Upper lobe of left lung (tissue), 6 donors: Measurements from ENCODE around the gene RPS27L. TPM values are rescaled to one million over a fixed set of nuclear protein-coding genes. Genes with fewer than 3 reads are reported as not detected.

Experiments
- ATAC-seq, 2 donors: fragments of 200-7000 bp; cut with Tn5 transposase; one replicate each; pipeline ENCODE4 v1.9.1; 2022; ENCODE audit warnings: mild to moderate bottlenecking in 2 of 2, moderate library complexity in 2 of 2; ENCODE audit not compliant: low FRiP score in 2 of 2
- DNase-seq, 2 donors: peaks; one replicate each; pipeline ENCODE4 v3.0.0-alpha.2; 2019 to 2020
- H3K27ac ChIP-seq, 4 donors: fragments of 200-600 bp; sonication (generic); one replicate each; pipeline ENCODE4 v1.5.1; 2016 to 2019
- H3K27me3 ChIP-seq, 4 donors: fragments of 200-600 bp; sonication (generic); one replicate each; pipeline ENCODE4 v1.5.1; 2017 to 2019
- H3K36me3 ChIP-seq, 4 donors: fragments of 200-600 bp; sonication (generic); one replicate each; pipeline ENCODE4 v1.5.1; 2016 to 2019
- H3K4me1 ChIP-seq, 4 donors: fragments of 200-600 bp; sonication (generic); one replicate each; pipeline ENCODE4 v1.5.1; 2018 to 2019
- H3K4me3 ChIP-seq, 4 donors: fragments of 200-600 bp; sonication (generic); one replicate each; pipeline ENCODE4 v1.5.1; 2017 to 2019; ENCODE audit warnings: mild to moderate bottlenecking in 2 of 4, moderate library complexity in 1 of 4
- H3K9me3 ChIP-seq, 4 donors: fragments of 200-600 bp; sonication (generic); one replicate each; pipeline ENCODE4 v1.5.1; 2018 to 2019
- CTCF ChIP-seq, 6 experiments: fragments of 450-650 bp in 4 of 6; fragments of 200-600 bp in 2 of 6; sonication (generic) in 2 of 6; IDR thresholded peaks; one replicate each; pipeline ENCODE4 v1.5.1; 2016 to 2019; ENCODE audit warnings: antibody characterized with exemption in 6 of 6
- EP300 ChIP-seq, 4 donors: sonication (generic); formaldehyde crosslinking; IDR thresholded peaks; one replicate each; pipeline ENCODE4 v1.5.1; 2017; ENCODE audit warnings: antibody characterized with exemption in 4 of 4, control low read depth in 2 of 4
- POLR2A ChIP-seq, 4 donors: fragments of 450-650 bp; IDR thresholded peaks; one replicate each; pipeline ENCODE4 v1.5.1; 2016 to 2017; ENCODE audit warnings: antibody characterized with exemption in 4 of 4, mild to moderate bottlenecking in 2 of 4
- POLR2AphosphoS5 ChIP-seq, 2 donors: sonication (generic); formaldehyde crosslinking; IDR thresholded peaks; one replicate each; pipeline ENCODE4 v1.5.1; 2017; ENCODE audit warnings: antibody characterized with exemption in 2 of 2
- WGBS, 2 donors: methylation state at CpG; one replicate each; pipeline ENCODE4 v1.1.5; 2017 to 2018; 5-methylcytosine and 5-hydroxymethylcytosine counted together
- total RNA-seq, 6 donors: library from RNA; depleted of rRNA in 4 of 6; stranded (reverse); fragments of >200 nt in 4 of 6; gene quantifications; one replicate each; pipeline versions ENCODE4 v1.1.0 to v1.2.1, GENCODE V29; 2016 to 2021
- donor health status: DM: no; HTN: no; CAD: no; lungs with moderate emphysema.
- donor health status: DM: no; HTN: yes; CAD: no; lungs with severe emphysema.

The RPS27L gene
- total RNA-seq, 6 donors from 2014 or later, result 30.3 to 165 (median 117) TPM

- H3K36me3 ChIP-seq, result peaks cover 0 to 33% (median 9%) of the 10 kb centered on the region in 4 donors
- ATAC-seq (no peak), DNase-seq (no peak)
- peak overlapping the region in 1 of 4 donors; percentile 73 for H3K4me3 ChIP-seq
- H3K9me3 ChIP-seq, result no peaks in the 10 kb centered on the region
- WGBS, 2 donors, result 73% methylated on average over 3 of the region's 3 CpGs
- TF ChIP-seq EP300 (IDR thresholded peaks at IDR 0.05), result no peak
- TF ChIP-seq CTCF (IDR thresholded peaks at IDR 0.05), result no peak
- TF ChIP-seq POLR2A (IDR thresholded peaks at IDR 0.05), result no peak
- no peak for TF ChIP-seq POLR2AphosphoS5 (IDR thresholded peaks at IDR 0.05)
- H3K27me3 ChIP-seq, result no peaks in the 10 kb centered on the region
- H3K27ac ChIP-seq, result no peak overlapping the region
- H3K4me1 ChIP-seq, result peaks cover 8 to 22% (median 19%) of the 10 kb centered on the region in 4 donors
Measured at GRCh38 chr15:63155486-63155885, 1.8 kb downstream of the RPS27L start.

- Histone ChIP-seq H3K27me3 (no peaks in the 10 kb centered on the region), H3K4me1 (peaks cover 8 to 27% (median 19%) of the 10 kb centered on the region in 4 donors), H3K27ac (no peak overlapping the region), H3K9me3 (no peaks in the 10 kb centered on the region), H3K36me3 (peaks cover 0 to 59% (median 9%) of the 10 kb centered on the region in 4 donors), H3K4me3 (no peak overlapping the region)
- 67 to 88% methylated on average over 1 of the region's 1 CpG for WGBS, 2 donors
- no peak for TF ChIP-seq POLR2AphosphoS5 (IDR thresholded peaks at IDR 0.05)
- ATAC-seq, result no peak
- no peak for DNase-seq
Measured at GRCh38 chr15:63151665-63152064, 5.6 kb downstream of the RPS27L start.

GRCh38 chr15:63146684-63147083 is 10.6 kb downstream of the RPS27L start:
- no peaks in the 10 kb centered on the region for H3K27me3 ChIP-seq
- peaks cover 0 to 8% (median 4%) of the 10 kb centered on the region in 4 donors for H3K4me1 ChIP-seq
- 64 to 73% methylated on average over 3 of the region's 3 CpGs for WGBS, 2 donors
- DNase-seq (no peak), ATAC-seq (no peak)
- TF ChIP-seq EP300 (IDR thresholded peaks at IDR 0.05) (no peak), POLR2A (IDR thresholded peaks at IDR 0.05) (no peak), CTCF (IDR thresholded peaks at IDR 0.05) (peak in 1 of 6 experiments; percentile 11), POLR2AphosphoS5 (IDR thresholded peaks at IDR 0.05) (no peak)
- H3K36me3 ChIP-seq, result peaks cover 0 to 37% (median 0%) of the 10 kb centered on the region in 4 donors
- H3K4me3 ChIP-seq, result no peak overlapping the region
- H3K9me3 ChIP-seq, result no peaks in the 10 kb centered on the region
- no peak overlapping the region for H3K27ac ChIP-seq

GRCh38 chr15:63145426-63145825 is 11.9 kb downstream of the RPS27L start:
- Histone ChIP-seq H3K36me3 (peaks cover 0 to 42% (median 0%) of the 10 kb centered on the region in 4 donors), H3K9me3 (no peaks in the 10 kb centered on the region), H3K4me3 (no peak overlapping the region), H3K4me1 (peaks cover 0 to 4% (median 2%) of the 10 kb centered on the region in 4 donors), H3K27ac (no peak overlapping the region), H3K27me3 (no peaks in the 10 kb centered on the region)
- ATAC-seq (no peak), DNase-seq (no peak)
- 94 to 100% methylated on average over 2 of the region's 2 CpGs for whole genome bisulfite sequencing, 2 donors
- TF ChIP-seq CTCF (IDR thresholded peaks at IDR 0.05), result no peak
- TF ChIP-seq POLR2AphosphoS5 (IDR thresholded peaks at IDR 0.05), result no peak
- no peak for TF ChIP-seq POLR2A (IDR thresholded peaks at IDR 0.05)
- TF ChIP-seq EP300 (IDR thresholded peaks at IDR 0.05), result no peak

- peaks cover 0 to 2% (median 0%) of the 10 kb centered on the region in 4 donors for H3K4me1 ChIP-seq
- no peak overlapping the region for H3K27ac ChIP-seq
- H3K27me3 ChIP-seq, result no peaks in the 10 kb centered on the region
- H3K9me3 ChIP-seq, result no peaks in the 10 kb centered on the region
- no peak for ATAC-seq
- no peak overlapping the region for H3K4me3 ChIP-seq
- TF ChIP-seq POLR2AphosphoS5 (IDR thresholded peaks at IDR 0.05) (no peak), POLR2A (IDR thresholded peaks at IDR 0.05) (no peak), CTCF (IDR thresholded peaks at IDR 0.05) (no peak), EP300 (IDR thresholded peaks at IDR 0.05) (no peak)
- WGBS, 2 donors, result 86 to 94% methylated on average over 2 of the region's 2 CpGs
- H3K36me3 ChIP-seq, result peaks cover 0 to 13% (median 0%) of the 10 kb centered on the region in 4 donors
- DNase-seq, result no peak
Measured at GRCh38 chr15:63140936-63141335, 16.3 kb downstream of the RPS27L start.
